Gastroesophageal sphincter (tissue), 4 donors: ENCODE results near the gene MYO15B. TPM values are rescaled to one million over a fixed set of nuclear protein-coding genes. Genes with fewer than 3 reads are reported as not detected.

Experiments
- ATAC-seq: fragments of 150-250 bp; one replicate; pipeline ENCODE4 v1.9.1; 2016; ENCODE audit warnings: mild to moderate bottlenecking, moderate library complexity
- H3K27ac ChIP-seq, 4 donors: fragments of 200-600 bp; sonication (generic) in 3 of 4; 1 replicate in 3 of 4; 2 replicates in 1 of 4; pipeline ENCODE4 v1.5.1; 2016 to 2019
- H3K27me3 ChIP-seq: fragments of 200-600 bp; sonication (generic); one replicate; pipeline ENCODE4 v1.5.1; 2019
- H3K36me3 ChIP-seq, 2 donors: fragments of 200-600 bp; sonication (generic); one replicate each; pipeline ENCODE4 v1.5.1; 2019; ENCODE audit warnings: control low read depth in 1 of 2
- H3K4me1 ChIP-seq, 3 donors: fragments of 200-600 bp; sonication (generic); 1 replicate in 2 of 3; 2 replicates in 1 of 3; pipeline ENCODE4 v1.5.1; 2016 to 2019; ENCODE audit warnings: control low read depth in 2 of 3
- H3K4me3 ChIP-seq, 2 donors: fragments of 200-600 bp; sonication (generic); one replicate each; pipeline ENCODE4 v1.5.1; 2019; ENCODE audit warnings: mild to moderate bottlenecking in 1 of 2, moderate library complexity in 1 of 2
- H3K9me3 ChIP-seq, 3 donors: fragments of 200-600 bp; sonication (generic); one replicate each; pipeline ENCODE4 v1.5.1; 2017 to 2019; ENCODE audit warnings: control low read depth in 2 of 3
- CTCF ChIP-seq, 4 experiments: fragments of 200-600 bp in 2 of 4; fragments of 450-650 bp in 2 of 4; sonication (generic) in 1 of 4; IDR thresholded peaks; one replicate each; pipeline ENCODE4 v1.5.1; 2017 to 2019; ENCODE audit warnings: antibody characterized with exemption in 4 of 4, mild to moderate bottlenecking in 2 of 4, moderate library complexity in 2 of 4
- EP300 ChIP-seq: sonication (generic); formaldehyde crosslinking; IDR thresholded peaks from one replicate; pipeline ENCODE4 v1.6.1; 2017; ENCODE audit warnings: antibody characterized with exemption, mild to moderate bottlenecking
- POLR2A ChIP-seq, 2 donors: fragments of 450-650 bp; IDR thresholded peaks; one replicate each; pipeline ENCODE4 v1.6.1; 2017; ENCODE audit warnings: antibody characterized with exemption in 2 of 2, mild to moderate bottlenecking in 2 of 2, moderate library complexity in 1 of 2
- POLR2AphosphoS5 ChIP-seq: sonication (generic); formaldehyde crosslinking; IDR thresholded peaks from one replicate; pipeline ENCODE4 v1.6.1; 2017; ENCODE audit warnings: antibody characterized with exemption
- WGBS, 2 donors: methylation state at CpG; one replicate each; pipeline ENCODE4 v1.1.5; 2018; ENCODE audit warnings: low coverage in 1 of 2; 5-methylcytosine and 5-hydroxymethylcytosine counted together
- total RNA-seq, 4 donors: library from RNA; depleted of rRNA; stranded (reverse); fragments of >200 nt; gene quantifications; one replicate each; pipeline ENCODE4 v1.1.0, GENCODE V29; 2016

MYO15B gene
- total RNA-seq, 4 donors from 2014 or later = 10.7 to 76.1 (median 50.8) TPM

GRCh38 chr17:75602644-75603043 lies 15.0 kb downstream of the MYO15B start:
- Histone ChIP-seq H3K9me3 (no peaks in the 10 kb centered on the region), H3K27me3 (no peaks in the 10 kb centered on the region), H3K27ac (no peak overlapping the region), H3K4me1 (no peaks in the 10 kb centered on the region), H3K36me3 (peaks cover 0 to 13% of the 10 kb centered on the region in 2 donors), H3K4me3 (no peak overlapping the region)
- TF ChIP-seq EP300 (no peak), POLR2AphosphoS5 (no peak), POLR2A (IDR thresholded peaks at IDR 0.05) (no peak), CTCF (IDR thresholded peaks at IDR 0.05) (no peak)
- WGBS, 2 donors = no CpG with 5 or more reads among the region's 12 CpGs
- ATAC-seq = no peak

GRCh38 chr17:75603123-75603522 lies 15.5 kb downstream of the MYO15B start:
- Histone ChIP-seq H3K4me3 (no peak overlapping the region), H3K4me1 (no peaks in the 10 kb centered on the region), H3K27ac (no peak overlapping the region), H3K36me3 (peaks cover 0 to 13% of the 10 kb centered on the region in 2 donors), H3K9me3 (no peaks in the 10 kb centered on the region), H3K27me3 (no peaks in the 10 kb centered on the region)
- WGBS, 2 donors = 70 to 92% methylated on average over 2 to 6 of the region's 9 CpGs
- ATAC-seq = no peak
- TF ChIP-seq EP300 = no peak
- TF ChIP-seq POLR2AphosphoS5 = no peak
- TF ChIP-seq POLR2A (IDR thresholded peaks at IDR 0.05) = no peak
- no peak for TF ChIP-seq CTCF (IDR thresholded peaks at IDR 0.05)

- no peaks in the 10 kb centered on the region for H3K9me3 ChIP-seq
- 59% methylated on average over 4 of the region's 12 CpGs; no CpG with 5 or more reads in 1 of the 2 donors for WGBS, 2 donors
- no peak overlapping the region for H3K4me3 ChIP-seq
- peaks cover 0 to 17% of the 10 kb centered on the region in 2 donors for H3K36me3 ChIP-seq
- no peaks in the 10 kb centered on the region for H3K27me3 ChIP-seq
- TF ChIP-seq POLR2A (IDR thresholded peaks at IDR 0.05) (no peak), POLR2AphosphoS5 (no peak), CTCF (IDR thresholded peaks at IDR 0.05) (no peak), EP300 (no peak)
- H3K27ac ChIP-seq = no peak overlapping the region
- ATAC-seq = peak; percentile 33
- no peaks in the 10 kb centered on the region for H3K4me1 ChIP-seq
These were observed 16.6 kb downstream of the MYO15B start for GRCh38 chr17:75604034-75604695.

DNA sequence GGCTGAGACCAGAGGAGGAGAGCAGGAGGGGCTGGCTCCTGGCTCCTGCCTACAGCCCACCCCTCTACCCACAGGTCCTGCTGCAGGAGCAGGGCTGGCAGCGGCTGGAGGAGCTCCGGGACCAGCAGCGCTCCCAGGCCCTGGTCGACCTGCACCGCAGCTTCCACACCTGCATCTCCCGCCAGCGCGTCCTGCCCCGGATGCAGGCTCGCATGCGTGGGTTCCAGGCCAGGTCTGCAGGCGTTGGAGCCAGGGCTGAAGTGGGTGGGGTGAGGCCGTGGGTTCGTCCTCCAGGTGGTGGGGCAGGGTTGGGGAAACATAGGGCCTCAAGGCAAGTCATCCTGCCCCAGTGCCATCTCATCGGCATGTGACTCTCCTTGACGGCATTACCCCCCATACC lies 18.2 kb downstream of the MYO15B start:
- Histone ChIP-seq H3K9me3 (no peaks in the 10 kb centered on the region), H3K4me1 (no peaks in the 10 kb centered on the region), H3K4me3 (no peak overlapping the region), H3K36me3 (peaks cover 0 to 28% of the 10 kb centered on the region in 2 donors), H3K27me3 (no peaks in the 10 kb centered on the region), H3K27ac (no peak overlapping the region)
- no peak for ATAC-seq
- 90 to 100% methylated on average over 1 to 4 of the region's 16 CpGs for WGBS, 2 donors
- TF ChIP-seq POLR2A (IDR thresholded peaks at IDR 0.05) = no peak

- 75 to 77% methylated on average over 2 to 4 of the region's 5 CpGs for WGBS, 2 donors
- TF ChIP-seq POLR2AphosphoS5 (no peak), CTCF (IDR thresholded peaks at IDR 0.05) (no peak), EP300 (no peak), POLR2A (IDR thresholded peaks at IDR 0.05) (no peak)
- Histone ChIP-seq H3K9me3 (no peaks in the 10 kb centered on the region), H3K27me3 (no peaks in the 10 kb centered on the region), H3K4me3 (no peak overlapping the region), H3K36me3 (peaks cover 0 to 38% of the 10 kb centered on the region in 2 donors), H3K4me1 (no peaks in the 10 kb centered on the region), H3K27ac (no peak overlapping the region)
- no peak for ATAC-seq
These were observed 19.5 kb downstream of the MYO15B start for GRCh38 chr17:75607086-75607485.
